DND-41 (cell line): ENCODE results near the gene TSPAN3.

Source experiments
- CTCF ChIP-seq: IDR thresholded peaks from 2 replicates; pipeline ENCODE4 v1.5.1; 2012; ENCODE audit warnings: borderline replicate concordance, low read length, moderate library complexity, mild to moderate bottlenecking; ENCODE audit not compliant: poor library complexity, severe bottlenecking; ENCODE audit errors: extremely low read depth
- EZH2 ChIP-seq: IDR thresholded peaks from 3 replicates; pipeline ENCODE4 v1.6.1; 2012; ENCODE audit warnings: borderline replicate concordance, low read depth, mild to moderate bottlenecking, moderate library complexity, low read length, inconsistent platforms; ENCODE audit not compliant: severe bottlenecking

- TF ChIP-seq CTCF (no peak), EZH2 (no peak)
These were observed 22.5 kb upstream of the TSPAN3 start for GRCh38 chr15:77093436-77093835.
